HG02588 (cell line): ENCODE data around the gene MEN1.
"Not testable (repeated sequence)": the region's sequence is repeated elsewhere in the genome, so short reads cannot be mapped to it uniquely, and the experiment has no call there.

Source experiments
- ATAC-seq: cut with Tn5 transposase; IDR thresholded peaks from one replicate; pipeline ENCODE4 v1.9.1; 2021; ENCODE audit warnings: mild to moderate bottlenecking, moderate library complexity; ENCODE audit not compliant: unreplicated experiment

Gene MEN1

GRCh38 chr11:64834031-64834722 lies 23.8 kb upstream of the MEN1 start:
- ATAC-seq: no peak

- ATAC-seq: no peak
Observed at GRCh38 chr11:64833509-64833908, 23.2 kb upstream of the MEN1 start.

- ATAC-seq: no peak
Observed at GRCh38 chr11:64833198-64833502, 22.8 kb upstream of the MEN1 start.

- no peak for ATAC-seq
Observed at GRCh38 chr11:64832467-64833197, 22.3 kb upstream of the MEN1 start.

- ATAC-seq: no peak
Observed at GRCh38 chr11:64831411-64831891, 21.1 kb upstream of the MEN1 start.

- no peak for ATAC-seq
Observed at GRCh38 chr11:64829536-64830251, 19.3 kb upstream of the MEN1 start.

GRCh38 chr11:64827451-64827839 lies 17.1 kb upstream of the MEN1 start:
- ATAC-seq: no peak

GRCh38 chr11:64826578-64827450 lies 16.5 kb upstream of the MEN1 start:
- ATAC-seq: no peak

GRCh38 chr11:64826062-64826461 lies 15.7 kb upstream of the MEN1 start:
- no peak for ATAC-seq

GRCh38 chr11:64823568-64824119 lies 13.3 kb upstream of the MEN1 start:
- ATAC-seq: no peak

GRCh38 chr11:64817476-64817875 lies 7.1 kb upstream of the MEN1 start:
- no peak for ATAC-seq

GRCh38 chr11:64815433-64815832 lies 5.1 kb upstream of the MEN1 start:
- ATAC-seq: not testable (repeated sequence)

- ATAC-seq: peak; percentile 37
Observed at GRCh38 chr11:64814712-64815187, 4.4 kb upstream of the MEN1 start.

GRCh38 chr11:64813826-64814225 lies 3.5 kb upstream of the MEN1 start:
- no peak for ATAC-seq

- ATAC-seq: no peak
Observed at GRCh38 chr11:64810891-64811272, 531 bp upstream of the MEN1 start.

- no peak for ATAC-seq
Observed at GRCh38 chr11:64809781-64810241, 540 bp downstream of the MEN1 start.

- ATAC-seq: no peak
Observed at GRCh38 chr11:64805481-64805880, 4.9 kb downstream of the MEN1 start.

GRCh38 chr11:64804346-64805210 lies 5.8 kb downstream of the MEN1 start:
- no peak for ATAC-seq

- no peak for ATAC-seq
Observed at GRCh38 chr11:64803846-64804345, 6.5 kb downstream of the MEN1 start.
